Mesendoderm (in vitro differentiated cells): ENCODE data around the gene ADARB2.

Experiments
- DNase-seq: peaks from one replicate; pipeline ENCODE4 v3.0.0; 2013
- H2AK5ac ChIP-seq: 2 replicates; pipeline ENCODE4 v1.6.1; 2013; ENCODE audit warnings: low read length, inconsistent platforms
- H2BK120ac ChIP-seq: 2 replicates; pipeline ENCODE4 v1.6.1; 2013; ENCODE audit warnings: low read depth, mild to moderate bottlenecking, low read length, moderate library complexity, mixed read lengths
- H2BK15ac ChIP-seq: replicated peaks from 2 replicates; pipeline ENCODE4 v1.6.1; 2013; ENCODE audit warnings: low read depth, mild to moderate bottlenecking, moderate library complexity
- H2BK5ac ChIP-seq: 2 replicates; pipeline ENCODE4 v1.6.1; 2013; ENCODE audit warnings: low read length, inconsistent platforms
- H3K18ac ChIP-seq: 2 replicates; pipeline ENCODE4 v1.6.1; 2013; ENCODE audit warnings: mild to moderate bottlenecking, low read length, mixed read lengths
- H3K23ac ChIP-seq: one replicate; pipeline ENCODE4 v1.6.1; 2013; ENCODE audit warnings: low read length
- H3K27ac ChIP-seq: 2 replicates; pipeline ENCODE4 v1.5.1; 2013; ENCODE audit warnings: low read depth, mild to moderate bottlenecking, inconsistent platforms, low read length, moderate library complexity
- H3K27me3 ChIP-seq: 2 replicates; pipeline ENCODE4 v1.6.1; 2013; ENCODE audit warnings: low read length, control low read depth, mild to moderate bottlenecking, inconsistent platforms; ENCODE audit not compliant: insufficient read depth, poor library complexity
- H3K36me3 ChIP-seq: 2 replicates; pipeline ENCODE4 v1.6.1; 2013; ENCODE audit warnings: low read length, inconsistent platforms; ENCODE audit not compliant: control insufficient read depth, insufficient read depth
- H3K4ac ChIP-seq: one replicate; pipeline ENCODE4 v1.6.1; 2013; ENCODE audit warnings: low read depth, mild to moderate bottlenecking, low read length, moderate library complexity
- H3K4me1 ChIP-seq: 2 replicates; pipeline ENCODE4 v1.6.1; 2013; ENCODE audit warnings: low read depth, low read length, inconsistent platforms; ENCODE audit not compliant: control insufficient read depth
- H3K4me2 ChIP-seq: 2 replicates; pipeline ENCODE4 v1.6.1; 2013; ENCODE audit warnings: low read length
- H3K4me3 ChIP-seq: 2 replicates; pipeline ENCODE4 v1.5.1; 2013; ENCODE audit warnings: mild to moderate bottlenecking, low read length
- H3K56ac ChIP-seq: one replicate; pipeline ENCODE4 v1.6.1; 2013; ENCODE audit warnings: low read length
- H3K79me1 ChIP-seq: 2 replicates; pipeline ENCODE4 v1.6.1; 2013; ENCODE audit warnings: low read length, inconsistent platforms
- H3K79me2 ChIP-seq: 2 replicates; pipeline ENCODE4 v1.6.1; 2013; ENCODE audit warnings: mild to moderate bottlenecking, low read length; ENCODE audit not compliant: control insufficient read depth, insufficient read depth
- H3K9ac ChIP-seq: 2 replicates; pipeline ENCODE4 v1.6.1; 2013; ENCODE audit warnings: low read length, inconsistent platforms
- H4K5ac ChIP-seq: one replicate; pipeline ENCODE4 v1.6.1; 2013; ENCODE audit warnings: low read length
- H4K8ac ChIP-seq: one replicate; pipeline ENCODE4 v1.6.1; 2013; ENCODE audit warnings: low read depth, mild to moderate bottlenecking, control low read depth, low read length, moderate library complexity
- WGBS: extraction: QIAGEN DNeasy Blood & Tissue Kit; methylation state at CpG from one replicate; pipeline ENCODE4 v1.1.7; 2013; ENCODE audit warnings: low lambda C conversion rate, missing lambda C conversion rate; ENCODE audit not compliant: insufficient coverage; ENCODE audit errors: extremely low coverage; 5-methylcytosine and 5-hydroxymethylcytosine counted together

ADARB2 gene

GRCh38 chr10:1513221-1513620 is 224.1 kb downstream of the ADARB2 start:
- Histone ChIP-seq H3K36me3 (no peaks in the 10 kb centered on the region), H3K4ac (no peak overlapping the region), H3K79me1 (no peaks in the 10 kb centered on the region), H3K23ac (no peak overlapping the region), H3K56ac (no peak overlapping the region), H2AK5ac (no peak overlapping the region), H2BK15ac (no peak overlapping the region), H3K4me3 (no peak overlapping the region), H3K9ac (no peak overlapping the region), H3K4me1 (no peaks in the 10 kb centered on the region), H3K79me2 (no peaks in the 10 kb centered on the region), H3K4me2 (no peak overlapping the region), H2BK120ac (no peak overlapping the region), H4K8ac (no peak overlapping the region), H4K5ac (no peak overlapping the region), H3K27me3 (no peaks in the 10 kb centered on the region), H3K27ac (no peak overlapping the region), H2BK5ac (no peak overlapping the region), H3K18ac (no peak overlapping the region)
- DNase-seq, result no peak
- no CpG with 5 or more reads among the region's 14 CpGs for WGBS

DNA sequence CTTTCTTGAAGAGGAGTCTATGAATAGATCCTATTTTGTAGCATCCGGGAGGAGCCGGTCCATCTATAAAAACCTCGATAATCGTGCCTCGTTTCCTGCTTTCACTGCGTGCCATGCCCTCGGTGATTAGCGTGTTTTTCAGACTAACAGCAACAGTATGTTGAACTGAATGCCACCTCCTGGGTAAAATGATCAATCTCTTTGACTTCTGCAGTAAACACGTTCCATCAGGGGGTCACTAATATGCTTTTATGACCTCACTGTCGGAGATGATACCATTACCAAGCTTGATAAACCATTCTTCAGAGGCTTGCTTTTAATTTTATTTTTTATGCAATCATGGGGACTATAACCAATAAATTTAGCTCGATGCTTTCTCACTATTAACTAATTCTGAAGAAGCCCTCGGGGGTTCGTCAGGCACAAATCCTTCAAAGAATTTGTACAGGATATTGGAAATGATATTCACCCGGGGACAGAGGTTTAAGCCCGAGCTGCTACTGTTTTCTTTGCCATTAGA is 228.3 kb downstream of the ADARB2 start:
- Histone ChIP-seq H3K4me1 (no peaks in the 10 kb centered on the region), H3K56ac (no peak overlapping the region), H4K5ac (no peak overlapping the region), H2BK120ac (no peak overlapping the region), H3K36me3 (no peaks in the 10 kb centered on the region), H3K27me3 (no peaks in the 10 kb centered on the region), H2AK5ac (no peak overlapping the region), H3K4ac (no peak overlapping the region), H3K18ac (no peak overlapping the region), H3K79me2 (no peaks in the 10 kb centered on the region), H3K27ac (no peak overlapping the region), H2BK5ac (no peak overlapping the region), H3K4me3 (no peak overlapping the region), H3K9ac (no peak overlapping the region), H2BK15ac (no peak overlapping the region), H3K23ac (no peak overlapping the region), H4K8ac (no peak overlapping the region), H3K4me2 (no peak overlapping the region), H3K79me1 (no peaks in the 10 kb centered on the region)
- no CpG with 5 or more reads among the region's 15 CpGs for WGBS
- no peak for DNase-seq

DNA sequence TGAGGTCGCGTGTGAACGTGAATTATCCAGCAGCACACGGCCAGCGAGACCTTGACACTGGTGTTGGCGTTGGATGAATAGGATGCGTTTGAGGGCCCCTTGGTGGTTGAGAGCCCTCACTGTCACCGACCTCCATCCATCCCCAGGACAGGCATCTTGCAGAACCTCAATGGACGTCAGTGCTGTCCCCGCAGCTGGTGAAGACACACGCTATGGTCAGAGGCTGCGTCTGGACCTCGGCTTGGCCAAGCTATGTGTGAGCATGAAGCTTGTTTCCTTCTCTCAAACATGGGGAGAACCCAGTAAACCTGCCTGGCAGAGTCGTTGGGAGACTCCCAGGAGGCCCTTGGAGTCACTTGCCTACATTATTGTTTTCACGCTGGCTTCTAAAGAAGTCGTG is 229.2 kb downstream of the ADARB2 start:
- Histone ChIP-seq H2BK120ac (no peak overlapping the region), H3K23ac (no peak overlapping the region), H3K4me1 (no peaks in the 10 kb centered on the region), H3K18ac (no peak overlapping the region), H2BK15ac (no peak overlapping the region), H3K9ac (no peak overlapping the region), H3K4me2 (no peak overlapping the region), H4K8ac (no peak overlapping the region), H2BK5ac (no peak overlapping the region), H3K36me3 (no peaks in the 10 kb centered on the region), H3K27ac (no peak overlapping the region), H2AK5ac (no peak overlapping the region), H3K4ac (no peak overlapping the region), H3K79me2 (no peaks in the 10 kb centered on the region), H4K5ac (no peak overlapping the region), H3K4me3 (no peak overlapping the region), H3K56ac (no peak overlapping the region), H3K27me3 (no peaks in the 10 kb centered on the region), H3K79me1 (no peaks in the 10 kb centered on the region)
- no peak for DNase-seq
- WGBS, result no CpG with 5 or more reads among the region's 16 CpGs

GRCh38 chr10:1507436-1507835 is 229.9 kb downstream of the ADARB2 start:
- Histone ChIP-seq H3K18ac (no peak overlapping the region), H4K8ac (no peak overlapping the region), H3K4ac (no peak overlapping the region), H3K36me3 (no peaks in the 10 kb centered on the region), H3K27me3 (no peaks in the 10 kb centered on the region), H4K5ac (no peak overlapping the region), H3K4me2 (no peak overlapping the region), H3K56ac (no peak overlapping the region), H2BK120ac (no peak overlapping the region), H3K79me1 (no peaks in the 10 kb centered on the region), H3K23ac (no peak overlapping the region), H3K79me2 (no peaks in the 10 kb centered on the region), H3K27ac (no peak overlapping the region), H3K4me1 (no peaks in the 10 kb centered on the region), H3K4me3 (no peak overlapping the region), H2AK5ac (no peak overlapping the region), H3K9ac (no peak overlapping the region), H2BK5ac (no peak overlapping the region), H2BK15ac (no peak overlapping the region)
- no CpG with 5 or more reads among the region's 15 CpGs for WGBS
- no peak for DNase-seq

DNA sequence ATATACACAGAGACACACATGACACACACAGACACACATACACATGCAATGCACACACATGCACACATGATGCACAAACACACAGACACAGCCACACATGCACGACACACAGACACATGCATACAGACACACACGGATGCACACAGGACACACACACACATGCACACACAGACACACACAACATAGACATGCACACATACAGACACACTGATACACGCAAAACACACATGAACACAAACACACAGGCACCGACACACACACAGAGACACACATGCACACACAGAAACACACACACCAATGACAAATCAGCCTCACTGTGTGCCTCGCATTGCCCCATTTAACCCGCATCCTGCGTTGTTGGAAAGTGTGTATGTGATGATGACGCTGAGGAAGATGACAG is 232.4 kb downstream of the ADARB2 start:
- Histone ChIP-seq H3K56ac (no peak overlapping the region), H3K27ac (no peak overlapping the region), H3K4ac (no peak overlapping the region), H2BK5ac (no peak overlapping the region), H3K4me1 (no peaks in the 10 kb centered on the region), H2BK120ac (no peak overlapping the region), H4K5ac (no peak overlapping the region), H2AK5ac (no peak overlapping the region), H3K79me1 (no peaks in the 10 kb centered on the region), H2BK15ac (no peak overlapping the region), H3K4me3 (no peak overlapping the region), H4K8ac (no peak overlapping the region), H3K18ac (no peak overlapping the region), H3K36me3 (no peaks in the 10 kb centered on the region), H3K79me2 (no peaks in the 10 kb centered on the region), H3K23ac (no peak overlapping the region), H3K4me2 (no peak overlapping the region), H3K9ac (no peak overlapping the region), H3K27me3 (no peaks in the 10 kb centered on the region)
- WGBS, result no CpG with 5 or more reads among the region's 8 CpGs
- DNase-seq, result no peak

GRCh38 chr10:1504286-1504685 is 233.0 kb downstream of the ADARB2 start:
- Histone ChIP-seq H4K8ac (no peak overlapping the region), H2BK120ac (no peak overlapping the region), H3K27me3 (no peaks in the 10 kb centered on the region), H3K9ac (no peak overlapping the region), H2BK15ac (no peak overlapping the region), H3K36me3 (no peaks in the 10 kb centered on the region), H3K4me2 (no peak overlapping the region), H3K56ac (no peak overlapping the region), H3K27ac (no peak overlapping the region), H3K4ac (no peak overlapping the region), H3K23ac (no peak overlapping the region), H3K4me1 (no peaks in the 10 kb centered on the region), H3K18ac (no peak overlapping the region), H4K5ac (no peak overlapping the region), H2AK5ac (no peak overlapping the region), H2BK5ac (no peak overlapping the region), H3K79me2 (no peaks in the 10 kb centered on the region), H3K4me3 (no peak overlapping the region), H3K79me1 (no peaks in the 10 kb centered on the region)
- no CpG with 5 or more reads among the region's 15 CpGs for WGBS
- DNase-seq, result no peak
